ENCODE measurements around the gene MAPK8.
"Not testable (repeated sequence)": the region's sequence is repeated elsewhere in the genome, so short reads cannot be mapped to it uniquely, and the experiment has no call there.

MAPK8 gene

DNA sequence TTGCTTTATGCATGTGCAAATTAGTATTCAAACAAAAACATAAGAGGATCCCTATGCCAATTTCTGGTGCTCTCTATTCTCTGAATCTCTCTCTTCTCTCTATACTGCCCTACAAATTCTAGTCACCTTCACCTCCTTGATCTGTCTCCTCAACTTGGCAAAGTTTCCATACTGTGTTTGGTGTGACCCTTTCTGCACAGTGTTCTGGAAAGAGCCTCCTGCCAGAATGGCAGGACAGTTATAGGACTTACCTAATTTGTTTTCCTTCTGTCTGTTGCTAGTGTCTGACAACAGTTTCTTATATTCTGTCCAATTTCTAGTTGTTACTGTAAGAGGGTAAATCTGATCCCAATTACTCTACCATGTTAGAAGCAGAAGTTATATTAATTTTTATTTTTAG lies 34.3 kb downstream of the MAPK8 start:
- DNase-seq: no peak

DNA sequence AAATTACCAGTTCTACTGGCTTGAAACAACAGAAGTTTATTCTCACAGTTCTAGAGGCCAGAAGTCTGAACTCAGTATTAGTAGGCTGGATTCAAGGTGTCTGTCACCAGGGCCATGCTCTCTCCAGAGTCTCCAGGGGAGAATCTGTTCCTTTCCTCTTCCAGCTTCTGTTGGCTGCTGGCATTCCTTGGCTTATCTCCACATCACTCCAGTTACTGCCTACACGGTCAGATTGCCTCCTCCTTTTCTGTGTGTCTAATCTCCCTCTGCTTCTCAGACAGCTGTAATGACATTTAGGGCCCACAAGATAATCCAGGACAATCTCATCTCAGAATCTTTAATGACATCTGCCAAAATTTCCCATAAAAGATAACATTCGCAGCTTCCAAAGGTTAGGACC lies 36.6 kb downstream of the MAPK8 start:
- no peak for DNase-seq

DNA sequence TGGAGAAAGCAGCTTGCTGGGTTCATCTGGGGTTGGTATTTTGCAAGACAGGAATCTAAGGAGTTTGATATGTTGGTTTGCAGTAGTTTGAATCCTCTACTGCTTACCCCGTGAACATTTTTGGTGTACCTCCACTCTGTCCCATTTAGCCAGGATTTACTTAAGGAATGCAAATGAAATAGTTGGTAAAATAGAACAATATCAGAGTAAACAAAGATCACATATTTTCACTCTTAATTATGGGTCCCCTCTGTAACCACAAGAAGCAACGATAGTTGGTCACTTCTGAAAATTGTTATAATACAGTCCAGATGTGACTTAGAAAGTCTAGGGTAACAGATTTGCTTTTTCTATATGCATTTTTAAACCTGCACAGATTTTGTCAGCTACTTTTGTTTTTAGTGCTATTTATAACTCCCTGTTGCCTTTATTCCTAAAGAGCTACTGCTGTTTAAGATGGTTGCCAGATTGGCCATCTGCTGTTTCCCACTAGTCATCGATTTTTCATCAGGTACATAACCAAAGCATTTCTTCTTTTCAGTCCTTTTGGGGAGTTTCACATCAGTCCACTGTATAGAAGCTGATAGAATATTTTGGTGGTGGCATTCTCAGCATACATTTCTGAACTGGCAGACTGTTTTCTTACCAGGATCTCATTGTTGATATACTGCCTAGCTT lies 37.6 kb downstream of the MAPK8 start:
- no peak for DNase-seq

DNA sequence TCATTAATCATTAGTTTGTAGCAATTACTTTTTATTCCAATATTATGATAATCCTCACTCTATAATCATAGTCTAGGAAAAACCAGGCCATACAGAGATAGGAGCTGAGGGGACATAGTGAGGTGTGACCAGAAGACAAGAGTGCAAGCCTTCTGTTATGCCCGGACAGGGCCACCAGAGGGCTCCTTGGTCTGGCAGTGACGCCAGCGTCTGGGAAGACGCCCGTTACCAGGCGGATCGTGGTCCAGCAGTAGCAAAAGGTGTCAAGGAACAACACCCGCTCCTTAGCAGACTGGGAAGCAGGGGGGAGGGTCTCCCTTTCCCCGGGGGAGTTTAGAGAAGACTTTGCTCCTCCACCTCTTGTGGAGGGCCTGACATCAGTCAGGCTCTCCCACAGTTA lies 39.8 kb downstream of the MAPK8 start:
- DNase-seq: not testable (repeated sequence)

- DNase-seq: not testable (repeated sequence)
These were observed 41.1 kb downstream of the MAPK8 start for GRCh38 chr10:48347539-48347938.

- not testable (repeated sequence) for DNase-seq
These were observed 41.5 kb downstream of the MAPK8 start for GRCh38 chr10:48347943-48348342.

DNA sequence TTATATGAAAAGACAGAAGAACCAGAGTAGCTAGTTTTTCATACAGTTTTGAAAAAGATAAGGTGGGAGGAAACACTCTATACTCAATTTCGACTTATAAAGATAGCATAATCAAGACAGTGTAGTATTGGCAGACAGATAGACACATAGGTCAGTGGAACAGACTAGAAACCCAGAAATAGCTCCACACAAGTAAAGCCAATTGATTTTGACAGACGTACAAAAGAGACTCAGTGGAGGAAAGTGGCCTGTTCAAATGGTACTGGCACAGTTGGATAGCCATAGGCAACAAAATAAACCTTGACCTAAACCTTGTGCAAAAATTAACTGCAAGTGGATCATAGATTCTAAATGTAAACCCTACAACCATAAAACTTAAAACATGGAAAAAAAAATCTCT lies 46.8 kb downstream of the MAPK8 start:
- DNase-seq: no peak

- no peak for DNase-seq
These were observed 51.2 kb downstream of the MAPK8 start for GRCh38 chr10:48357631-48358030.

DNA sequence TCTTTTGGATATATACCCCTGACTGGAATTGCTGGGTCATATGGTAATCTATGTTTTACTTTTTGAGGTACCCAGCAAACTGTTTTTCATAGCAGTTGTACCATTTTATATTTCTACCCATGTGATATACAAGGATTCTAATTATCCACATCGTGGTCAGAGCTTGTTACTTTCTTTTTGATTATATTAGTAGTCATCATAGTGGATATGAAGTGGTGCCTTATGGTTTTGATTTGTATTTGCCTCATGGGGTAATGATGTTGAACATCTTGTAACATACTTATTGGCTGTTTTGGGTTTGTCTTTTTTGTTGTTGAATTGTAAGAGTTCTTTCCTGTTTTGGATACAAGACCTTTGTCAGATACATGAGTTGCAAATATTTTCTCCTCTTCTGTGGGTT lies 51.7 kb downstream of the MAPK8 start:
- no peak for DNase-seq

DNA sequence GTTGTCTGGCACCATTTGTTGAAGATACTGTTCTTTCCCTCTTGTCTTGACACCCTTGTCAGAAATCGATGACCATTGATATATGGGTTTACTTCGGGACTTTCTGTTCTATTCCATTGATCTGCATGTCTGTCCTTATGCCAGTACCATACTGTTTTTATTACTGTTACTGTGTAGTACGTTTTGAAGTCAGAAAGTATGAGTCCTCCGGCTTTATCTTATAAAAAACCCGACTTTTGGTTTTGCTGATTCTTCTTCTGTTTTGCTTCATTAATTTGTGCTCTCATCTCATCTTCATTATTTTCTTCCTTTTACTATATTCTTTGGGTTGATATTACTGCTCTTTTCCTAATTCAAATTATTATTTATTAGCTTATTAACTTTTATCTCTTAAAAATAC lies 52.4 kb downstream of the MAPK8 start:
- no peak for DNase-seq

DNA sequence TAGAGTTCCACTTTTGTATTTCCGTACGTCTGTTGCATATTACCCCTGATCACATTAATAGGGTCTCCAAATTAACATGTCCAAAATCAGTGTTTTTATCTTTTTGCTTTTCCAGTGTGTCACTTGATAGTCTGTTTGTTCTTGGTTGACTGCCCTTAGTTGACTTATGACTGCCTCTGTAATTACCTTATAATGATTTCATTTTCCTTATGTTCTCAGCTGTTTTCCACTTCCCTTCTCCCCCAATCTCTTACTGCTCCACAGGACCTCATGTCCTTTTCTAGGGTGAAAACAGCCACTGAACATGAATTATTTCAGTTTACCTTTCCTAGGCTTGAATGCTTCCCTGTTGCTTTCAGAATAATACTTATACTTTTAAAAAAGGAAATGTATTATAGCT lies 54.7 kb downstream of the MAPK8 start:
- no peak for DNase-seq

GRCh38 chr10:48363617-48364355 lies 57.3 kb downstream of the MAPK8 start:
- DNase-seq: peak; percentile 34

GRCh38 chr10:48364659-48365405 lies 58.4 kb downstream of the MAPK8 start:
- DNase-seq: no peak

DNA sequence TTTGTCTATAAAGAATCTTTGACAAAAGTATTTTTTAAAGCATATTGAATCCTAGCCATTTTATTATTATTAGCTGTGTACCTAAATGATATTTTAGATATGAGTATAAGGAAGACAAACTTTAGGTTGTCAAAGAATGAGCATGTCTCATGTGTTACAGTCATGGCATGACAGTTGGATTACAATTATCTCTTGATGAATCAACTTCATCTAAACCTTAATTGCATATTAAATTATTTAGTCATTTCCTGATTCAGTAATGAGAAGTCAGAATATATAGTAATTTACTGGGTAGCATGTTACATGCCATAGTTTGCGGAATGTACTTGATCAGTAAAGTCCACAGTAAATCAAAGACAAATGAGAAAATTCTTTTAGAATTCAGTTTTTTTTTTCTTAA lies 59.2 kb downstream of the MAPK8 start:
- no peak for DNase-seq

DNA sequence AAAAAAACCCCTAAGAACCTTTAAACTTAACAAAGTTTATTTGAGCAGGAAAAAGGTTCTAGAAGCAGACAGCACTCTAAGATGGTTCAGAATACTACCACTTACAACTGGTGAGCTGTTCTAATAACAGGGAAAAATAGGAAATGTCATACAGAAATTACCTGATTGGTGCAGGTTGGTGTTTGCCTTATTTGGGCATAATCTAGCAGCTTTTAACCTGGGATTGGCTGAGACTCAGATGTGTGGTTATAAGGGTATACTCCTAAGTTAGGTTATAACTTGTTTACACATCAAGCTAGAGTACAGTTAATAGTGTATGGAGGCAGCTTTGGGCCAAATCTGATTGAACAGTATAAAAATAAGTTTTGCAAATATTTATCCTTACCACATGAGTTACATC lies 59.8 kb downstream of the MAPK8 start:
- DNase-seq: no peak

DNA sequence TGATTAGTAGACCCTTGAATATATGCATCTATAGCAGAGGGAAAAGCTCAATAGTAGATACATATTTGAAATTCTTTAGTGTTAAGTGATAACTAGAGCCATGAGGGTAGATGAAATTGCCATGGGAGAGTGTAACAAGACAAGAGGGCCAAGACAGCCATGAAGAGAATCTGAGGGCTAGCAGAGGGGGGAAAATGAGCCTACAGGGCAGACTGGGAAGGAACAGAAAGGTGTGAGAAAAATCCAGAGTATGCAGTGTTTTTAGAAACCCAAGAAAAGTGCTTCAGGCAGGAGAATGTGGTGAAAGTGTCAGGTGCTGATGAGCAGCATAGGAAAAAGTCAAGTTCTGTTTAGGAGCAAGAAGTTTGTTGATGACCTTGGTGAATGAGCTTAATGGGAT lies 63.0 kb downstream of the MAPK8 start:
- DNase-seq: no peak

DNA sequence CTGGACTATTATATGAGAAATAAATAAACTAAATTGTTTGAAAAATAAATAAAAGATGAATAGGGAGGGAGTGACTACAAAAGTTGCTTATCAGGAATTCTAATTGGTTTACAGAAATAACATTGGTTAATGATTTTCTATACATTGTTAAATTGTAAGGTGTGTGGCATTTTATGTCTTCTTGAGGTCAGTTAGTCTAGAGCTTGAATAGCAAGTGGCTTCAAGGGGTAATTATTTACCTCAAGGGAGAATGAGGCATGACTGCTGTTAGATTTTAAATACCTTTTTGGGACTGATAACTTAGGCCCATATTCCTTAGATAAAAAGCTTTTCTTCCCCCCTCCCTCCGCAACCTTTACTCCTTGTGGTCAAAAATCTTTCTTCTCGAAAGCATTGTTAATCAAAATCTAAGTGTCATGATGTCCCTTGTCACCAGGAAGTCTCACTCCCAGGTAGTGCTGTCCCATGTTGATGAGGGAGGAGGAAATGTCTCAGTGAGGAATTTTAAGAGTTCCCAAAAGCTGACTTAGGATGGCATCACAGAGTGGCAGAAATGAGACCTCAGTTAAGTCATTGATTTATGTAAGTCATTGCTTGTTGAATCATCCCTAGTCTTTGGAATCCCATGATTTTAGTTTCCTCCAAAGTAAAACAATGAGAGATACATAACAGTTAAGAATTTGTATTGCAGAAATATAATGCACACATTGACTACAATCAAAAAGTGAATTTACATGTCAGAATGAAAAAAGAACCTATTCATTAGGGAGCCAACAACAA lies 71.5 kb downstream of the MAPK8 start:
- no peak for DNase-seq

- no peak for DNase-seq
These were observed 72.2 kb downstream of the MAPK8 start for GRCh38 chr10:48378675-48379074.

GRCh38 chr10:48381971-48382370 lies 75.5 kb downstream of the MAPK8 start:
- no peak for DNase-seq

GRCh38 chr10:48382982-48383381 lies 76.5 kb downstream of the MAPK8 start:
- no peak for DNase-seq

- no peak for DNase-seq
These were observed 76.9 kb downstream of the MAPK8 start for GRCh38 chr10:48383393-48383792.

GRCh38 chr10:48384699-48384982 lies 78.2 kb downstream of the MAPK8 start:
- no peak for DNase-seq

DNA sequence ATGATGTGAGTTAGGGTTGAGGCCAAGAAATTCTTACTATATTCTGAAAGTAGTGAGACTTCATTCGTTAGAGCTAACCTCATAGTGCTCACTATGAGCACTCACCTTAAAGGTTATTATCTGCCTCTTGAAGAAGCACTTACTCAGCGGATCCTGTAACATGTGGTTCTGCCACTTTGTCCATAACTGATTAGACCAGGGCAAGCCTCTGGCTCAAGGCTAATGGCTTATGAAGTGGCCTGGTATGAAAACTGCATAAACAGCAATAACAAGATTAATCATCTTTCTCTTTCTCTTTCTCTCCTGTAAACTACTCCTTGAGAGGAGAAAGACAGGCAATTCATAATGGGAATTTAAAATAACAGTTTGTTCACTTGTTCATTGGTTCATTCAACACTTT lies 82.8 kb downstream of the MAPK8 start:
- DNase-seq: no peak
